Spleen (tissue), 11 donors: ENCODE results near the gene MAPKAP1. TPM values are rescaled to one million over a fixed set of nuclear protein-coding genes. Genes with fewer than 3 reads are reported as not detected.

Experiments
- DNase-seq: peaks from one replicate; pipeline ENCODE4 v3.0.0-alpha.2; 2020
- H3K27ac ChIP-seq, 8 donors: fragments of 200-600 bp; sonication (generic) in 7 of 8; 1 replicate in 4 of 8; 2 replicates in 4 of 8; pipeline versions ENCODE4 v1.5.0 to v1.8.0; 2016 to 2021; ENCODE audit warnings: inconsistent platforms in 4 of 8, mild to moderate bottlenecking in 4 of 8, moderate library complexity in 1 of 8
- H3K27me3 ChIP-seq, 7 donors: fragments of 200-600 bp; sonication (generic) in 6 of 7; replicated peaks in 1 of 7; 1 replicate in 4 of 7; 2 replicates in 3 of 7; pipeline versions ENCODE4 v1.5.0 to v1.8.0; 2016 to 2021; ENCODE audit warnings: inconsistent platforms in 3 of 7, mild to moderate bottlenecking in 1 of 7
- H3K36me3 ChIP-seq, 6 donors: fragments of 200-600 bp; sonication (generic) in 5 of 6; 1 replicate in 4 of 6; 2 replicates in 2 of 6; pipeline versions ENCODE4 v1.5.0 to v1.8.0; 2016 to 2021; ENCODE audit warnings: inconsistent platforms in 2 of 6
- H3K4me1 ChIP-seq, 6 donors: fragments of 200-600 bp; sonication (generic) in 5 of 6; 1 replicate in 3 of 6; 2 replicates in 3 of 6; pipeline versions ENCODE4 v1.5.0 to v1.8.0; 2016 to 2021; ENCODE audit warnings: inconsistent platforms in 3 of 6
- H3K4me3 ChIP-seq, 8 donors: fragments of 200-600 bp; sonication (generic) in 7 of 8; 1 replicate in 4 of 8; 2 replicates in 4 of 8; pipeline versions ENCODE4 v1.5.0 to v1.8.0; 2016 to 2021; ENCODE audit warnings: inconsistent platforms in 4 of 8, mild to moderate bottlenecking in 4 of 8, moderate library complexity in 2 of 8
- H3K9me3 ChIP-seq, 8 donors: fragments of 200-600 bp; sonication (generic) in 7 of 8; 1 replicate in 4 of 8; 2 replicates in 4 of 8; pipeline versions ENCODE4 v1.5.0 to v1.8.0; 2016 to 2021; ENCODE audit warnings: inconsistent platforms in 4 of 8
- POLR2A ChIP-seq, 3 donors: fragments of 450-650 bp; IDR thresholded peaks; one replicate each; pipeline ENCODE4 v1.5.1; 2017; ENCODE audit warnings: antibody characterized with exemption in 3 of 3, mild to moderate bottlenecking in 1 of 3
- POLR2AphosphoS5 ChIP-seq, 3 donors: sonication (generic); formaldehyde crosslinking; IDR thresholded peaks; one replicate each; pipeline ENCODE4 v1.5.1; 2017; ENCODE audit warnings: antibody characterized with exemption in 3 of 3
- WGBS, 5 donors: extraction: QIAGEN DNeasy Blood & Tissue Kit in 3 of 5; methylation state at CpG; one replicate each; pipeline versions ENCODE4 v1.1.5 to v1.1.7; 2013 to 2018; 5-methylcytosine and 5-hydroxymethylcytosine counted together
- intact Hi-C: fragments of 100-400 bp; cut with DNase I; formaldehyde crosslinking; loops from one replicate; pipeline ENCODE4 v1.15.0; 2023; ENCODE audit warnings: low total_unique reads
- polyA plus RNA-seq, 3 donors: library from polyadenylated mRNA; stranded (reverse); fragments of 200-250 nt; gene quantifications; one replicate each; pipeline ENCODE4 v1.2.1, GENCODE V29; 2013
- total RNA-seq, 7 donors: library from RNA; depleted of rRNA in 3 of 7; stranded (reverse); fragments of >200 nt in 3 of 7; fragmentation: NEBNext Ultra II Directional in 4 of 7; extraction: Animal tissue kit (Norgen Biotek cat#: 25700) in 4 of 7; gene quantifications; one replicate each; pipeline versions ENCODE4 v1.1.0 to v1.2.1, GENCODE V29; 2016 to 2021
- TF ChIP-seq, protein P1 (sequence below), 11 experiments: fragments of 200-600 bp in 7 of 11; fragments of 450-650 bp in 4 of 11; sonication (generic) in 4 of 11; IDR thresholded peaks in 8 of 11; conservative IDR thresholded peaks in 3 of 11; 1 replicate in 7 of 11; 2 replicates in 4 of 11; pipeline versions ENCODE4 v1.4.0 to v1.8.0; 2016 to 2021; ENCODE audit warnings: antibody characterized with exemption in 11 of 11, inconsistent platforms in 4 of 11, mild to moderate bottlenecking in 1 of 11
- donor health status: healthy with polysubstance abuse.
- donor health status: DM: no; HTN: no; CAD: no; lungs with moderate emphysema.
- donor health status: DM: no; HTN: no; CAD: no.
- donor health status: Bipolar disorder and iron deficiency.
- donor health status: healthy.
- donor health status: DM: no; HTN: no; CAD: no.
- donor health status: DM: yes; HTN: yes; CAD: no.

MAPKAP1 gene
- total and polyA plus RNA-seq, 10 donors = 37.2 to 77.2 (median 60.4) TPM

GRCh38 chr9:125492719-125493118 lies 214.3 kb downstream of the MAPKAP1 start:
- intact Hi-C loops = no loop called here
- no peaks in the 10 kb centered on the region for H3K9me3 ChIP-seq
- no peak overlapping the region for H3K27ac ChIP-seq
- no peak for DNase-seq
- H3K27me3 ChIP-seq = no peaks in the 10 kb centered on the region
- 90 to 98% (median 97%) methylated on average over 2 of the region's 2 CpGs for WGBS, 5 donors
- TF ChIP-seq POLR2AphosphoS5 (IDR thresholded peaks at IDR 0.05) (no peak), POLR2A (IDR thresholded peaks at IDR 0.05) (no peak)
- TF ChIP-seq, protein P1, sequence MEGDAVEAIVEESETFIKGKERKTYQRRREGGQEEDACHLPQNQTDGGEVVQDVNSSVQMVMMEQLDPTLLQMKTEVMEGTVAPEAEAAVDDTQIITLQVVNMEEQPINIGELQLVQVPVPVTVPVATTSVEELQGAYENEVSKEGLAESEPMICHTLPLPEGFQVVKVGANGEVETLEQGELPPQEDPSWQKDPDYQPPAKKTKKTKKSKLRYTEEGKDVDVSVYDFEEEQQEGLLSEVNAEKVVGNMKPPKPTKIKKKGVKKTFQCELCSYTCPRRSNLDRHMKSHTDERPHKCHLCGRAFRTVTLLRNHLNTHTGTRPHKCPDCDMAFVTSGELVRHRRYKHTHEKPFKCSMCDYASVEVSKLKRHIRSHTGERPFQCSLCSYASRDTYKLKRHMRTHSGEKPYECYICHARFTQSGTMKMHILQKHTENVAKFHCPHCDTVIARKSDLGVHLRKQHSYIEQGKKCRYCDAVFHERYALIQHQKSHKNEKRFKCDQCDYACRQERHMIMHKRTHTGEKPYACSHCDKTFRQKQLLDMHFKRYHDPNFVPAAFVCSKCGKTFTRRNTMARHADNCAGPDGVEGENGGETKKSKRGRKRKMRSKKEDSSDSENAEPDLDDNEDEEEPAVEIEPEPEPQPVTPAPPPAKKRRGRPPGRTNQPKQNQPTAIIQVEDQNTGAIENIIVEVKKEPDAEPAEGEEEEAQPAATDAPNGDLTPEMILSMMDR (IDR thresholded peaks at IDR 0.05 in 8 of 11, conservative IDR thresholded peaks at IDR 0.05 in 3 of 11) = no peak
- peaks cover 0 to 26% (median 0%) of the 10 kb centered on the region in 6 donors for H3K36me3 ChIP-seq
- no peak overlapping the region for H3K4me3 ChIP-seq
- H3K4me1 ChIP-seq = peaks cover 0 to 10% (median 5%) of the 10 kb centered on the region in 6 donors

DNA sequence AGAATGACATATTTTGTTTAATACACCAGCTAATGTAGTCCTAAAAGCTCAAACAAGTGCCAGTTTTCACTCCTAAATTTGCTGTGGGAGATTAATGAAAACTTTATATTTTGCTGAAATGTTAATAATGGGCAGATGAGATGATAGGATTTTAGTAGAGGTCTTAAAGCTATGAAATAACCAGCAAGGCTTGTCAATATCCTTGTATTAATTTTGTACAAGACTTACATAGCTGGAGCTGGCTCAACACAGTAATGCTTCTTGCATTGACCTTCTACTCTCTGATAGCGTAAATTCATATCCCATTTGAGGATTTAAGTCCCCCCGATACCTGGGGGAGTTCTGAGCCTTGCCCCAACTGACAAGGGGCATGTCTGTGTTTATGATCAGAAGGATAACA lies 219.2 kb downstream of the MAPKAP1 start:
- H3K4me1 ChIP-seq = peaks cover 0 to 3% (median 0%) of the 10 kb centered on the region in 6 donors
- no peak for DNase-seq
- TF ChIP-seq, protein P1 (IDR thresholded peaks at IDR 0.05 in 8 of 11, conservative IDR thresholded peaks at IDR 0.05 in 3 of 11) = no peak
- TF ChIP-seq POLR2A (IDR thresholded peaks at IDR 0.05) (no peak), POLR2AphosphoS5 (IDR thresholded peaks at IDR 0.05) (no peak)
- H3K4me3 ChIP-seq = no peak overlapping the region
- H3K27me3 ChIP-seq = no peaks in the 10 kb centered on the region
- H3K36me3 ChIP-seq = peaks cover 0 to 33% (median 1%) of the 10 kb centered on the region in 6 donors
- no peaks in the 10 kb centered on the region for H3K9me3 ChIP-seq
- WGBS, 5 donors = 50 to 97% (median 51%) methylated on average over 2 of the region's 2 CpGs
- H3K27ac ChIP-seq = no peak overlapping the region
- intact Hi-C loops = no loop called here

DNA sequence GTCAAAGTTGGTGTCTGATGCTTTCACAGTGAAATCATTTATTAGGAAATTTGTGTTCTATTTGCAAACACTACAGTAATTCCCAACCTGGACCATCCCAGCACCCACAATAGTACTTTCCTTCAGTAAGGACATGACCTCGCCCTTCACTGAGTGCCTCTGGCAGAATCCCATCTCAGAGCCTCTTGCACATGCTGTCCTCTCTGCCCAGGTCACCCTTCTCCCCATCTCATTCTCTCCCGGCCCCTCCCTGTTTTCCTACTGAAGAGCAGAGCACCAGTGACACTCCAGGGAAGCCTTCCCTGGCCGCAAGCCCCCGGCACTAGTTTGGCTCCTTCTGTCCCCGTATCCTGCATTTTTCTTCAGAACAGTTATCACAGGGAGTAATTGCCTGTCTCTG lies 220.4 kb downstream of the MAPKAP1 start:
- intact Hi-C loops = no loop called here
- H3K4me1 ChIP-seq = peaks cover 0 to 3% (median 0%) of the 10 kb centered on the region in 6 donors
- H3K36me3 ChIP-seq = peaks cover 0 to 46% (median 2%) of the 10 kb centered on the region in 6 donors
- no peaks in the 10 kb centered on the region for H3K9me3 ChIP-seq
- H3K27me3 ChIP-seq = no peaks in the 10 kb centered on the region
- no peak overlapping the region for H3K4me3 ChIP-seq
- H3K27ac ChIP-seq = no peak overlapping the region
- DNase-seq = no peak
- WGBS, 5 donors = 72 to 91% (median 87%) methylated on average over 5 of the region's 5 CpGs
- TF ChIP-seq, protein P1 (IDR thresholded peaks at IDR 0.05 in 8 of 11, conservative IDR thresholded peaks at IDR 0.05 in 3 of 11) = no peak
- TF ChIP-seq POLR2A (IDR thresholded peaks at IDR 0.05) = no peak

GRCh38 chr9:125486152-125486508 lies 220.9 kb downstream of the MAPKAP1 start:
- Histone ChIP-seq H3K27ac (no peak overlapping the region), H3K9me3 (no peaks in the 10 kb centered on the region), H3K36me3 (peaks cover 0 to 50% (median 2%) of the 10 kb centered on the region in 6 donors), H3K27me3 (no peaks in the 10 kb centered on the region), H3K4me1 (peaks cover 0 to 3% (median 0%) of the 10 kb centered on the region in 6 donors), H3K4me3 (no peak overlapping the region)
- intact Hi-C loops = no loop called here
- 83 to 91% (median 89%) methylated on average over 3 of the region's 3 CpGs for WGBS, 5 donors
- no peak for DNase-seq
- TF ChIP-seq POLR2A (IDR thresholded peaks at IDR 0.05) = no peak
- TF ChIP-seq, protein P1 (IDR thresholded peaks at IDR 0.05 in 8 of 11, conservative IDR thresholded peaks at IDR 0.05 in 3 of 11) = no peak
- TF ChIP-seq POLR2AphosphoS5 (IDR thresholded peaks at IDR 0.05) = no peak
